ENCODE data around the gene DAB1.

The DAB1 gene

GRCh38 chr1:57404884-57405283 is 19.0 kb downstream of the DAB1 start:
- ChIA-PET POLR2A (ENCODE audit: low non-redundant PET) (no interaction called here), CTCF (interaction anchor here (0.7 kb wide), 1 partner anchor 457 kb away, joined by 4 read pairs; no protein-coding TSS in a partner anchor)
- no peak for DNase-seq (ENCODE audit: low spot score)
- TF ChIP-seq CTCF (conservative IDR thresholded peaks at IDR 0.05; ENCODE audit: low read depth) = no peak
- no peak overlapping the region for H3K27ac ChIP-seq

GRCh38 chr1:57403201-57403600 is 20.7 kb downstream of the DAB1 start:
- DNase-seq (ENCODE audit: low spot score) = no peak
- H3K27ac ChIP-seq = no peak overlapping the region
- no peak for TF ChIP-seq CTCF (conservative IDR thresholded peaks at IDR 0.05; ENCODE audit: low read depth)
- CTCF ChIA-PET = no interaction called here
- POLR2A ChIA-PET (ENCODE audit: low non-redundant PET) = no interaction called here

GRCh38 chr1:57401671-57402070 is 22.2 kb downstream of the DAB1 start:
- no peak overlapping the region for H3K27ac ChIP-seq
- DNase-seq (ENCODE audit: low spot score) = no peak
- POLR2A ChIA-PET (ENCODE audit: low non-redundant PET) = no interaction called here
- no peak for TF ChIP-seq CTCF (conservative IDR thresholded peaks at IDR 0.05; ENCODE audit: low read depth)
- CTCF ChIA-PET = no interaction called here

GRCh38 chr1:57400048-57400447 is 23.8 kb downstream of the DAB1 start:
- DNase-seq (ENCODE audit: low spot score) = no peak
- no peak for TF ChIP-seq CTCF (conservative IDR thresholded peaks at IDR 0.05; ENCODE audit: low read depth)
- ChIA-PET CTCF (no interaction called here), POLR2A (ENCODE audit: low non-redundant PET) (no interaction called here)
- H3K27ac ChIP-seq = no peak overlapping the region

GRCh38 chr1:57393058-57393584 is 30.7 kb downstream of the DAB1 start:
- ChIA-PET POLR2A (ENCODE audit: low non-redundant PET) (no interaction called here), CTCF (no interaction called here)
- no peak overlapping the region for H3K27ac ChIP-seq
- DNase-seq (ENCODE audit: low spot score) = no peak
- TF ChIP-seq CTCF (conservative IDR thresholded peaks at IDR 0.05; ENCODE audit: low read depth) = no peak

GRCh38 chr1:57385336-57385735 is 38.5 kb downstream of the DAB1 start:
- no peak for TF ChIP-seq CTCF (conservative IDR thresholded peaks at IDR 0.05; ENCODE audit: low read depth)
- H3K27ac ChIP-seq = no peak overlapping the region
- CTCF ChIA-PET = no interaction called here
- no peak for DNase-seq (ENCODE audit: low spot score)
- POLR2A ChIA-PET (ENCODE audit: low non-redundant PET) = no interaction called here

GRCh38 chr1:57384901-57385300 is 39.0 kb downstream of the DAB1 start:
- H3K27ac ChIP-seq = no peak overlapping the region
- CTCF ChIA-PET = no interaction called here
- no peak for TF ChIP-seq CTCF (conservative IDR thresholded peaks at IDR 0.05; ENCODE audit: low read depth)
- POLR2A ChIA-PET (ENCODE audit: low non-redundant PET) = no interaction called here
- no peak for DNase-seq (ENCODE audit: low spot score)
